GM12878 (cell line): ENCODE measurements around the gene RTEL1. TPM values are rescaled to one million over a fixed set of nuclear protein-coding genes. Genes with fewer than 3 reads are reported as not detected.

ENCODE experiments used
- ATAC-seq: fragments of 200-7000 bp; cut with Tn5 transposase; 3 replicates; pipeline ENCODE4 v1.9.1; 2020; ENCODE audit warnings: mild to moderate bottlenecking, moderate library complexity
- BruUV-seq: library from RNA; stranded (reverse); fragments of 400-500 nt; replicated peaks from 2 replicates; lab custom pipeline; 2021; lab: Mats Ljungman, UMichigan
- CTCF ChIA-PET: fragments of 300-600 bp; sonication (Branson Sonifier 250); formaldehyde crosslinking; extraction: SDS; loops from one replicate; lab custom pipeline; 2021; ENCODE audit warnings: inconsistent platforms; lab: Yijun Ruan, JAX
- POLR2A ChIA-PET: fragments of 350-600 bp; formaldehyde crosslinking; extraction: SDS; loops from one replicate; lab custom pipeline; 2021; ENCODE audit warnings: inconsistent platforms; lab: Charles Lee
- RAD21 ChIA-PET: fragments of 300-600 bp; sonication (Branson Sonifier 250); formaldehyde crosslinking; loops from one replicate; lab custom pipeline; 2023; ENCODE audit warnings: antibody characterized with exemption; ENCODE audit not compliant: unreplicated experiment; lab: Charles Lee
- SMC1A ChIA-PET: fragments of 300-600 bp; sonication (Branson Sonifier 250); formaldehyde crosslinking; loops from one replicate; lab custom pipeline; 2023; ENCODE audit not compliant: unreplicated experiment, uncharacterized antibody; lab: Charles Lee
- DNase-seq: peaks from one replicate; pipeline ENCODE4 v3.0.0-alpha.2; 2011; ENCODE audit warnings: low read depth, low spot score
- FAIRE-seq: peaks from 3 replicates; lab custom pipeline; 2011; peaks lifted over from hg19 to GRCh38; lab: Jason Lieb, UNC
- H2AFZ ChIP-seq: 2 replicates; pipeline ENCODE4 v1.6.0; 2011; ENCODE audit warnings: low read depth, low read length, control low read depth; ENCODE audit not compliant: control insufficient read depth
- H3K27ac ChIP-seq: 2 replicates; pipeline ENCODE4 v1.5.1; 2011; ENCODE audit warnings: control low read depth; ENCODE audit not compliant: control insufficient read depth, insufficient read depth
- H3K27me3 ChIP-seq, 2 experiments: replicated peaks in 1 of 2; 2 replicates each; pipeline versions ENCODE4 v1.6.0 to v1.6.1; 2011; ENCODE audit warnings: low read length in 1 of 2; ENCODE audit not compliant: control insufficient read depth in 2 of 2, insufficient read depth in 2 of 2
- H3K36me3 ChIP-seq, 2 experiments: 2 replicates each; pipeline ENCODE4 v1.5.1; 2011; ENCODE audit warnings: low read length in 1 of 2; ENCODE audit not compliant: control insufficient read depth in 2 of 2, insufficient read depth in 2 of 2
- H3K4me1 ChIP-seq: 2 replicates; pipeline ENCODE4 v1.6.1; 2011; ENCODE audit warnings: mild to moderate bottlenecking, low read length, moderate library complexity, mixed read lengths; ENCODE audit not compliant: control insufficient read depth, insufficient read depth
- H3K4me2 ChIP-seq: 2 replicates; pipeline ENCODE4 v1.6.0; 2011; ENCODE audit warnings: control low read depth; ENCODE audit not compliant: control insufficient read depth, insufficient read depth
- H3K4me3 ChIP-seq: fragments of 200-600 bp; sonication (generic); 2 replicates; pipeline ENCODE4 v1.5.1; 2016
- H3K79me2 ChIP-seq: 2 replicates; pipeline ENCODE4 v1.6.0; 2011; ENCODE audit warnings: low read length; ENCODE audit not compliant: control insufficient read depth, insufficient read depth
- H3K9ac ChIP-seq: 2 replicates; pipeline ENCODE4 v1.8.0; 2011; ENCODE audit warnings: low read length, control low read depth, mixed read lengths; ENCODE audit not compliant: control insufficient read depth, insufficient read depth
- H3K9me3 ChIP-seq: replicated peaks from 3 replicates; pipeline ENCODE4 v1.5.1; 2011; ENCODE audit warnings: mild to moderate bottlenecking, low read length; ENCODE audit not compliant: control insufficient read depth, insufficient read depth
- H4K20me1 ChIP-seq: 2 replicates; pipeline ENCODE4 v1.6.0; 2011; ENCODE audit not compliant: control insufficient read depth, insufficient read depth
- CBX3 ChIP-seq: fragments of 200-600 bp; sonication (generic); IDR thresholded peaks from 2 replicates; pipeline ENCODE4 v1.6.1; 2016; ENCODE audit warnings: low read depth, borderline replicate concordance
- POLR2A ChIP-seq: IDR thresholded peaks from 2 replicates; pipeline ENCODE4 v1.6.1; 2011; ENCODE audit warnings: low read depth, mild to moderate bottlenecking, low read length
- REST ChIP-seq: IDR thresholded peaks from 2 replicates; pipeline ENCODE4 v1.6.1; 2012; ENCODE audit warnings: mild to moderate bottlenecking, low read depth, low read length
- SIX5 ChIP-seq: IDR thresholded peaks from 2 replicates; pipeline ENCODE4 v1.6.1; 2011; ENCODE audit warnings: mild to moderate bottlenecking, low read depth, low read length, moderate library complexity; ENCODE audit not compliant: severe bottlenecking
- WGBS: methylation state at CpG from one replicate; pipeline ENCODE4 v1.1.6; 2016; ENCODE audit warnings: low lambda C conversion rate; ENCODE audit not compliant: insufficient replicate concordance, insufficient coverage; ENCODE audit errors: missing lambda C conversion rate; 5-methylcytosine and 5-hydroxymethylcytosine counted together
- in situ Hi-C: fragments of 300-500 bp; cut with MboI; formaldehyde crosslinking; loops from 9 replicates; pipeline ENCODE4 v1.14.3; 2018; ENCODE audit warnings: mixed read lengths
- intact Hi-C: fragments of 100-400 bp; cut with micrococcal nuclease; formaldehyde crosslinking; loops from one replicate; pipeline ENCODE4 v1.14.2; 2022; ENCODE audit not compliant: unreplicated experiment
- polyA plus RNA-seq, 11 experiments: library from polyadenylated mRNA; depleted of rRNA in 4 of 11; unstranded in 6 of 11; stranded (reverse) in 5 of 11; fragments of >200 nt; fragmentation: Nextera tagmentation in 4 of 11; fragmentation: Illumina TruSeq in 1 of 11; extraction: Ambion mirVana in 4 of 11; extraction: Trizol in 1 of 11; gene quantifications; 1 replicate in 1 of 11; 2 replicates in 10 of 11; pipeline versions ENCODE4 v1.2.1 to v1.2.3, GENCODE V29; 2011 to 2016; ENCODE audit warnings: inconsistent platforms in 2 of 11, missing spikeins in 2 of 11, low read depth in 1 of 11
- total RNA-seq, 4 experiments: library from RNA; depleted of rRNA in 3 of 4; stranded (reverse); fragments of >200 nt in 3 of 4; fragmentation: Illumina TruSeq in 1 of 4; extraction: Trizol in 1 of 4; gene quantifications; 2 replicates each; pipeline versions ENCODE4 v1.2.1 to v1.2.3, GENCODE V29; 2013 to 2021

RTEL1 gene
- total and polyA plus RNA-seq, 10 of the 15 experiments (the other 5 are each of a cell fraction or from before 2014, with no cell fraction given), result 0.40 to 37.2 (median 15.6) TPM; not detected in 1

GRCh38 chr20:63744158-63744557, 86.0 kb downstream of the RTEL1 start:
- H3K4me3 ChIP-seq, result no peak overlapping the region
- TF ChIP-seq CBX3, result no peak
- TF ChIP-seq SIX5, result no peak
- TF ChIP-seq, all 136 proteins: peak for 0
- BruUV-seq, result no TSS peak
- no peak for FAIRE-seq
- no peak for ATAC-seq
- intact Hi-C loops (no loop called here), in situ Hi-C loops (no loop called here)
- H3K79me2 ChIP-seq, result peaks cover 5% of the 10 kb centered on the region
- no peak overlapping the region for H3K9ac ChIP-seq
- H3K36me3 ChIP-seq, result peaks cover 0 to 4% of the 10 kb centered on the region in 2 experiments; a peak in 2 of 4 replicates
- ChIA-PET CTCF (interaction anchor here (0.8 kb wide), 1 partner anchor 102 kb away, joined by 3 read pairs; no protein-coding TSS in a partner anchor), POLR2A (no interaction called here), SMC1A (interaction anchor here (0.6 kb wide), 1 partner anchor 20 kb away, joined by 3 read pairs; no protein-coding TSS in a partner anchor), RAD21 (no interaction called here)
- H3K4me2 ChIP-seq, result no peak overlapping the region
- 49% methylated on average over 4 of the region's 4 CpGs for WGBS
- H3K9me3 ChIP-seq, result no peaks in the 10 kb centered on the region
- H3K27me3 ChIP-seq, result no peaks in the 10 kb centered on the region
- no peaks in the 10 kb centered on the region for H4K20me1 ChIP-seq
- no peak overlapping the region for H3K27ac ChIP-seq
- H3K4me1 ChIP-seq, result peaks cover 8% of the 10 kb centered on the region; the same call in 1 of the 2 replicates
- no peak for DNase-seq
- no peak overlapping the region for H2AFZ ChIP-seq

- 79% methylated on average over 25 of the region's 25 CpGs for WGBS
- no peak for ATAC-seq
- H3K27me3 ChIP-seq, result no peaks in the 10 kb centered on the region
- no peak for DNase-seq
- H3K36me3 ChIP-seq, result peaks cover 0 to 4% of the 10 kb centered on the region in 2 experiments; a peak in 2 of 4 replicates
- H3K4me3 ChIP-seq, result no peak overlapping the region
- H3K79me2 ChIP-seq, result peaks cover 5% of the 10 kb centered on the region
- RAD21 ChIA-PET, result no interaction called here
- CTCF ChIA-PET, result interaction anchor here (0.8 kb wide), 1 partner anchor 103 kb away, joined by 3 read pairs; no protein-coding TSS in a partner anchor
- peaks cover 8% of the 10 kb centered on the region; the same call in 1 of the 2 replicates for H3K4me1 ChIP-seq
- H2AFZ ChIP-seq, result no peak overlapping the region
- intact Hi-C loops (no loop called here), in situ Hi-C loops (no loop called here)
- no peak for FAIRE-seq
- TF ChIP-seq REST (no peak), POLR2A (peak; percentile 48; the same call in 1 of the 2 replicates)
- no peak overlapping the region for H3K4me2 ChIP-seq
- no peak overlapping the region for H3K27ac ChIP-seq
- BruUV-seq, result no TSS peak
- no peaks in the 10 kb centered on the region for H3K9me3 ChIP-seq
- SMC1A ChIA-PET, result interaction anchor here (0.6 kb wide), 1 partner anchor 21 kb away, joined by 3 read pairs; no protein-coding TSS in a partner anchor
- H3K9ac ChIP-seq, result no peak overlapping the region
- POLR2A ChIA-PET, result no interaction called here
- no peaks in the 10 kb centered on the region for H4K20me1 ChIP-seq
Measured at GRCh38 chr20:63744574-63745423, 86.7 kb downstream of the RTEL1 start.
